K562 (cell line): ENCODE measurements around the gene ZNF628. TPM values are rescaled to one million over a fixed set of nuclear protein-coding genes. Genes with fewer than 3 reads are reported as not detected.

Experiments
- ATAC-seq: fragments of 200-7000 bp; cut with Tn5 transposase; 3 replicates; pipeline ENCODE4 v1.9.1; 2020; ENCODE audit warnings: moderate library complexity
- BruUV-seq: library from RNA; stranded (reverse); fragments of 400-500 nt; replicated peaks from 2 replicates; lab custom pipeline; 2021; lab: Mats Ljungman, UMichigan
- CTCF ChIA-PET: fragments of 300-600 bp; formaldehyde crosslinking; extraction: SDS; loops from one replicate; lab custom pipeline; 2021; ENCODE audit warnings: low intra/inter-chr PET ratio; lab: Yijun Ruan, JAX
- POLR2A ChIA-PET: fragments of 300-600, 350-650 bp; sonication (Branson Sonifier 250); formaldehyde crosslinking; extraction: SDS; loops from one replicate; lab custom pipeline; 2021; ENCODE audit warnings: antibody characterized with exemption, inconsistent platforms; lab: Yijun Ruan, JAX
- DNase-seq, 4 experiments: peaks; one replicate each; pipeline versions ENCODE4 v3.0.0 to v3.0.0-alpha.2; 2011 to 2018; ENCODE audit warnings: low spot score in 3 of 4, mixed read lengths in 3 of 4; ENCODE audit errors: extremely low read depth in 1 of 4
- FAIRE-seq: peaks from 2 replicates; lab custom pipeline; 2011; peaks lifted over from hg19 to GRCh38; lab: Jason Lieb, UNC
- H2AFZ ChIP-seq: 2 replicates; pipeline ENCODE4 v1.6.0; 2011; ENCODE audit warnings: low read depth, low read length, control low read depth, inconsistent platforms
- H3K27ac ChIP-seq: fragments of 200-600 bp; 3 replicates; pipeline ENCODE4 v1.8.0; 2011; ENCODE audit warnings: low read depth, mild to moderate bottlenecking, control low read depth, inconsistent platforms, low read length, moderate library complexity, mixed read lengths; ENCODE audit errors: extremely low read depth
- H3K27me3 ChIP-seq, 2 experiments: fragments of 300-600 bp in 1 of 2; 2 replicates in 1 of 2; 3 replicates in 1 of 2; pipeline versions ENCODE4 v1.6.0 to v1.8.0; 2011; ENCODE audit warnings: inconsistent platforms in 2 of 2, low read length in 2 of 2, mild to moderate bottlenecking in 1 of 2, mixed read lengths in 1 of 2, moderate library complexity in 1 of 2; ENCODE audit not compliant: control insufficient read depth in 2 of 2, insufficient read depth in 2 of 2
- H3K36me3 ChIP-seq: fragments of 300-600 bp; 3 replicates; pipeline ENCODE4 v1.8.0; 2011; ENCODE audit warnings: mild to moderate bottlenecking, low read length, inconsistent platforms; ENCODE audit not compliant: control insufficient read depth, insufficient read depth
- H3K4me1 ChIP-seq, 2 experiments: fragments of 200-600 bp in 1 of 2; replicated peaks in 1 of 2; 2 replicates in 1 of 2; 3 replicates in 1 of 2; pipeline versions ENCODE4 v1.5.1 to v1.8.0; 2011; ENCODE audit warnings: inconsistent platforms in 2 of 2, low read length in 2 of 2, mild to moderate bottlenecking in 1 of 2, mixed read lengths in 1 of 2, moderate library complexity in 1 of 2; ENCODE audit not compliant: control insufficient read depth in 2 of 2, insufficient read depth in 2 of 2
- H3K4me2 ChIP-seq: 2 replicates; pipeline ENCODE4 v1.6.1; 2011; ENCODE audit warnings: low read length, control low read depth, inconsistent platforms, mixed read lengths; ENCODE audit not compliant: insufficient read depth
- H3K4me3 ChIP-seq: fragments of 200-600 bp; sonication (generic), shearing (Covaris generic); 2 replicates; pipeline ENCODE4 v1.5.1; 2016; ENCODE audit warnings: control low read depth, inconsistent platforms
- H3K79me2 ChIP-seq: fragments of 200-600 bp; 3 replicates; pipeline ENCODE4 v1.8.0; 2011; ENCODE audit warnings: low read length, inconsistent platforms; ENCODE audit not compliant: control insufficient read depth, insufficient read depth
- H3K9ac ChIP-seq, 2 experiments: 2 replicates each; pipeline versions ENCODE4 v1.6.0 to v1.6.1; 2011; ENCODE audit warnings: low read depth in 2 of 2, low read length in 2 of 2, control low read depth in 1 of 2, inconsistent platforms in 1 of 2, mild to moderate bottlenecking in 1 of 2, mixed read lengths in 1 of 2; ENCODE audit not compliant: insufficient read depth in 1 of 2
- H3K9me1 ChIP-seq: one replicate; pipeline ENCODE4 v1.6.0; 2011; ENCODE audit warnings: inconsistent platforms, mild to moderate bottlenecking, low read length, moderate library complexity; ENCODE audit not compliant: control insufficient read depth, insufficient read depth
- H3K9me3 ChIP-seq: replicated peaks from 2 replicates; pipeline ENCODE4 v1.5.1; 2011; ENCODE audit warnings: low read depth, low read length, inconsistent platforms; ENCODE audit not compliant: control insufficient read depth, insufficient read depth
- H4K20me1 ChIP-seq: replicated peaks from 2 replicates; pipeline ENCODE4 v1.6.1; 2011; ENCODE audit warnings: low read length, inconsistent platforms, mixed read lengths; ENCODE audit not compliant: control insufficient read depth, insufficient read depth
- CBX3 ChIP-seq, 2 experiments: IDR thresholded peaks; 1 replicate in 1 of 2; 2 replicates in 1 of 2; pipeline ENCODE4 v1.6.1; 2012; ENCODE audit warnings: inconsistent platforms in 2 of 2, low read length in 2 of 2, borderline replicate concordance in 1 of 2, control low read depth in 1 of 2
- HCFC1 ChIP-seq: IDR thresholded peaks from 2 replicates; pipeline ENCODE4 v1.6.1; 2012; ENCODE audit warnings: low read depth, low read length, improper control_type of control experiment
- RCOR1 ChIP-seq, 2 experiments: IDR thresholded peaks; 2 replicates each; pipeline ENCODE4 v1.6.1; 2012; ENCODE audit warnings: low read depth in 2 of 2, low read length in 2 of 2, borderline replicate concordance in 1 of 2, improper control_type of control experiment in 1 of 2
- SMARCC2 ChIP-seq: fragments of 450-650 bp; IDR thresholded peaks from 2 replicates; pipeline ENCODE4 v1.6.1; 2017; ENCODE audit warnings: antibody characterized with exemption, moderate library complexity, mild to moderate bottlenecking, low read depth
- ZNF551 ChIP-seq: fragments of 250-450 bp; sonication (Bioruptor Pico); IDR thresholded peaks from 2 replicates; pipeline ENCODE4 v1.5.0; 2021; ENCODE audit warnings: mild to moderate bottlenecking, moderate library complexity
- WGBS: fragments of 100-300 bp; shearing (Covaris generic); methylation state at CpG from one replicate; pipeline ENCODE4 v1.1.6; 2016; ENCODE audit warnings: low coverage, mixed read lengths; ENCODE audit not compliant: insufficient coverage; ENCODE audit errors: missing lambda C conversion rate; 5-methylcytosine and 5-hydroxymethylcytosine counted together
- in situ Hi-C: fragments of 300-500 bp; cut with MboI; formaldehyde crosslinking; loops from 4 replicates; pipeline ENCODE4 v1.15.0; 2018; ENCODE audit warnings: inconsistent platforms, mixed read lengths
- intact Hi-C: fragments of 100-400 bp; cut with micrococcal nuclease; formaldehyde crosslinking; loops from 2 replicates; pipeline ENCODE4 v1.14.2; 2022
- polyA plus RNA-seq, 8 experiments: library from polyadenylated mRNA; depleted of rRNA in 4 of 8; stranded (reverse) in 5 of 8; unstranded in 3 of 8; fragments of >200 nt; fragmentation: Nextera tagmentation in 2 of 8; fragmentation: Illumina TruSeq in 1 of 8; extraction: Ambion mirVana in 2 of 8; extraction: Trizol in 1 of 8; gene quantifications; 2 replicates each; pipeline versions ENCODE4 v1.2.1 to v1.2.3, GENCODE V29; 2011 to 2014; ENCODE audit warnings: inconsistent platforms in 1 of 8, missing spikeins in 1 of 8
- total RNA-seq, 7 experiments: library from RNA; depleted of rRNA in 6 of 7; stranded (reverse); fragments of >200 nt in 6 of 7; fragmentation: Illumina TruSeq in 2 of 7; extraction: Trizol in 2 of 7; gene quantifications; 2 replicates each; pipeline versions ENCODE4 v1.2.1 to v1.2.3, GENCODE V29; 2011 to 2021; ENCODE audit warnings: low replicate concordance in 1 of 7
- TF ChIP-seq, protein P1 (sequence below): fragments of 450-650 bp; IDR thresholded peaks from 2 replicates; pipeline ENCODE4 v1.7.0; 2016; ENCODE audit warnings: borderline replicate concordance
- TF ChIP-seq, protein P2 (sequence below): sonication (generic); formaldehyde crosslinking; IDR thresholded peaks from 2 replicates; pipeline ENCODE4 v1.8.0; 2022; ENCODE audit warnings: mild to moderate bottlenecking, missing genetic modification reagents
- TF ChIP-seq, protein P3 (sequence below): fragments of 450-650 bp; IDR thresholded peaks from 2 replicates; pipeline ENCODE4 v1.6.1; 2018; ENCODE audit not compliant: partially characterized antibody
- TF ChIP-seq, protein P4 (sequence below): IDR thresholded peaks from 2 replicates; pipeline ENCODE4 v1.6.1; 2011; ENCODE audit not compliant: insufficient read length; ENCODE audit errors: extremely low read depth

Gene ZNF628
- total and polyA plus RNA-seq, 9 of the 15 experiments (the other 6 are each of a cell fraction or from before 2014, with no cell fraction given): 0.13 to 13.6 (median 2.2) TPM; not detected in 3

DNA sequence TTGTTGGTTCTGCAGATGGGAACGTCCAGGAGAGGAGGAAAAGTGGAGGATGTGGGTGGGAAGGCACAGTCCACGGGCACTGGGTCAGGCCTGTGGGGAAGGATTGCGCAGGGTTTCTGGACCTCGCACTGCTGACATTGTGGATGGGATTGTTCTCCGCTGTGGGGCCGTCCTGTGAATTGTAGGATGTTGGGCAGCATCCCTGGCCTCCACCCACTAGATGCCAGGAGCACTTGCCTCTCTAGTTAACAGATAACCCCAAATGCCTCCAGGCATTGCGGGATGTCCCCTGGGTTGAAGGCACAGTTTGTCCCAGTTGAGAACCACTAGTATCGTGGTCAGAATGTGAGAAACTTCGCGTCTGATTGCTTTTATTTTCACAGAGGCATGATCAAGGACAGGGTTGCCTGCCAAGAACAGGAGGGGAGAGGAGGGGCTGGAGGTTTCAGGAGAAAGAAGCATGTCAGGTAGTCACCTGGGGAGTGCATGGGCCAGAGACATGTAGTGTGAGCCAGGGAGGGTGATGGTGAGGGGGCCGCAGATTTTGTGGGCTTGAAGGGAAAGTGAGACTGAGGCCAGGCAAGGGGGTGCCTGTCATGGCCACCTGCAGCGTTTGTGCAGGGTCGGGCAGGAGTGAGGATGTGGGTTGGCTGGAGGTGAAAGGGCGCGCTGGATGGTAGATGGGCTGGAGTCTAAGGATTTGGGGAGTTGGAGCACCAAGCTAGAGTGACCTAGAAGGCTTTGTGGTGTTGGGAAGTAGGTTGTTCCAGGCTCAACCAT lies 3.2 kb downstream of the ZNF628 start:
- no TSS peak for BruUV-seq
- H3K4me2 ChIP-seq: no peak overlapping the region
- ChIA-PET POLR2A (interaction anchor here (0.6 to 2.0 kb wide), 5 partner anchors 12 to 145 kb away, joined by 3 to 6 read pairs (median 3); partner anchors contain the start of gene ZNF784), CTCF (no interaction called here)
- no peak overlapping the region for H2AFZ ChIP-seq
- FAIRE-seq (no peak), ATAC-seq (no peak), DNase-seq (no peak)
- WGBS: 78% methylated on average over 14 of the region's 15 CpGs
- H3K27ac ChIP-seq: no peak overlapping the region
- intact Hi-C loops (no loop called here), in situ Hi-C loops (no loop called here)
- peaks cover 18 to 59% of the 10 kb centered on the region in 2 experiments for H3K4me1 ChIP-seq
- H3K36me3 ChIP-seq: peaks cover 28% of the 10 kb centered on the region; the same call in 2 of the 3 replicates
- H4K20me1 ChIP-seq: no peaks in the 10 kb centered on the region
- peak overlapping the region in 1 of 2 experiments; percentile 73; a peak in 2 of 4 replicates for H3K9ac ChIP-seq
- no peaks in the 10 kb centered on the region for H3K27me3 ChIP-seq
- no peak overlapping the region for H3K4me3 ChIP-seq
- no peaks in the 10 kb centered on the region for H3K9me3 ChIP-seq
- peaks cover 20% of the 10 kb centered on the region for H3K79me2 ChIP-seq
- H3K9me1 ChIP-seq: no peaks in the 10 kb centered on the region
- TF ChIP-seq, protein P1, sequence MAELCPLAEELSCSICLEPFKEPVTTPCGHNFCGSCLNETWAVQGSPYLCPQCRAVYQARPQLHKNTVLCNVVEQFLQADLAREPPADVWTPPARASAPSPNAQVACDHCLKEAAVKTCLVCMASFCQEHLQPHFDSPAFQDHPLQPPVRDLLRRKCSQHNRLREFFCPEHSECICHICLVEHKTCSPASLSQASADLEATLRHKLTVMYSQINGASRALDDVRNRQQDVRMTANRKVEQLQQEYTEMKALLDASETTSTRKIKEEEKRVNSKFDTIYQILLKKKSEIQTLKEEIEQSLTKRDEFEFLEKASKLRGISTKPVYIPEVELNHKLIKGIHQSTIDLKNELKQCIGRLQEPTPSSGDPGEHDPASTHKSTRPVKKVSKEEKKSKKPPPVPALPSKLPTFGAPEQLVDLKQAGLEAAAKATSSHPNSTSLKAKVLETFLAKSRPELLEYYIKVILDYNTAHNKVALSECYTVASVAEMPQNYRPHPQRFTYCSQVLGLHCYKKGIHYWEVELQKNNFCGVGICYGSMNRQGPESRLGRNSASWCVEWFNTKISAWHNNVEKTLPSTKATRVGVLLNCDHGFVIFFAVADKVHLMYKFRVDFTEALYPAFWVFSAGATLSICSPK: no peak
- TF ChIP-seq RCOR1 (IDR thresholded peaks at IDR 0.05; ENCODE audit: borderline replicate concordance in 1 of 2, low read depth in 2 of 2, low read length in 2 of 2) (no peak), CBX3 (IDR thresholded peaks at IDR 0.05; ENCODE audit: borderline replicate concordance in 1 of 2, low read length in 2 of 2) (no peak), ZNF551 (no peak), SMARCC2 (no peak), HCFC1 (no peak)
- TF ChIP-seq, protein P2, sequence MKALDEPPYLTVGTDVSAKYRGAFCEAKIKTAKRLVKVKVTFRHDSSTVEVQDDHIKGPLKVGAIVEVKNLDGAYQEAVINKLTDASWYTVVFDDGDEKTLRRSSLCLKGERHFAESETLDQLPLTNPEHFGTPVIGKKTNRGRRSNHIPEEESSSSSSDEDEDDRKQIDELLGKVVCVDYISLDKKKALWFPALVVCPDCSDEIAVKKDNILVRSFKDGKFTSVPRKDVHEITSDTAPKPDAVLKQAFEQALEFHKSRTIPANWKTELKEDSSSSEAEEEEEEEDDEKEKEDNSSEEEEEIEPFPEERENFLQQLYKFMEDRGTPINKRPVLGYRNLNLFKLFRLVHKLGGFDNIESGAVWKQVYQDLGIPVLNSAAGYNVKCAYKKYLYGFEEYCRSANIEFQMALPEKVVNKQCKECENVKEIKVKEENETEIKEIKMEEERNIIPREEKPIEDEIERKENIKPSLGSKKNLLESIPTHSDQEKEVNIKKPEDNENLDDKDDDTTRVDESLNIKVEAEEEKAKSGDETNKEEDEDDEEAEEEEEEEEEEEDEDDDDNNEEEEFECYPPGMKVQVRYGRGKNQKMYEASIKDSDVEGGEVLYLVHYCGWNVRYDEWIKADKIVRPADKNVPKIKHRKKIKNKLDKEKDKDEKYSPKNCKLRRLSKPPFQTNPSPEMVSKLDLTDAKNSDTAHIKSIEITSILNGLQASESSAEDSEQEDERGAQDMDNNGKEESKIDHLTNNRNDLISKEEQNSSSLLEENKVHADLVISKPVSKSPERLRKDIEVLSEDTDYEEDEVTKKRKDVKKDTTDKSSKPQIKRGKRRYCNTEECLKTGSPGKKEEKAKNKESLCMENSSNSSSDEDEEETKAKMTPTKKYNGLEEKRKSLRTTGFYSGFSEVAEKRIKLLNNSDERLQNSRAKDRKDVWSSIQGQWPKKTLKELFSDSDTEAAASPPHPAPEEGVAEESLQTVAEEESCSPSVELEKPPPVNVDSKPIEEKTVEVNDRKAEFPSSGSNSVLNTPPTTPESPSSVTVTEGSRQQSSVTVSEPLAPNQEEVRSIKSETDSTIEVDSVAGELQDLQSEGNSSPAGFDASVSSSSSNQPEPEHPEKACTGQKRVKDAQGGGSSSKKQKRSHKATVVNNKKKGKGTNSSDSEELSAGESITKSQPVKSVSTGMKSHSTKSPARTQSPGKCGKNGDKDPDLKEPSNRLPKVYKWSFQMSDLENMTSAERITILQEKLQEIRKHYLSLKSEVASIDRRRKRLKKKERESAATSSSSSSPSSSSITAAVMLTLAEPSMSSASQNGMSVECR (CRISPR knock-in tag): no peak
- TF ChIP-seq, protein P3, sequence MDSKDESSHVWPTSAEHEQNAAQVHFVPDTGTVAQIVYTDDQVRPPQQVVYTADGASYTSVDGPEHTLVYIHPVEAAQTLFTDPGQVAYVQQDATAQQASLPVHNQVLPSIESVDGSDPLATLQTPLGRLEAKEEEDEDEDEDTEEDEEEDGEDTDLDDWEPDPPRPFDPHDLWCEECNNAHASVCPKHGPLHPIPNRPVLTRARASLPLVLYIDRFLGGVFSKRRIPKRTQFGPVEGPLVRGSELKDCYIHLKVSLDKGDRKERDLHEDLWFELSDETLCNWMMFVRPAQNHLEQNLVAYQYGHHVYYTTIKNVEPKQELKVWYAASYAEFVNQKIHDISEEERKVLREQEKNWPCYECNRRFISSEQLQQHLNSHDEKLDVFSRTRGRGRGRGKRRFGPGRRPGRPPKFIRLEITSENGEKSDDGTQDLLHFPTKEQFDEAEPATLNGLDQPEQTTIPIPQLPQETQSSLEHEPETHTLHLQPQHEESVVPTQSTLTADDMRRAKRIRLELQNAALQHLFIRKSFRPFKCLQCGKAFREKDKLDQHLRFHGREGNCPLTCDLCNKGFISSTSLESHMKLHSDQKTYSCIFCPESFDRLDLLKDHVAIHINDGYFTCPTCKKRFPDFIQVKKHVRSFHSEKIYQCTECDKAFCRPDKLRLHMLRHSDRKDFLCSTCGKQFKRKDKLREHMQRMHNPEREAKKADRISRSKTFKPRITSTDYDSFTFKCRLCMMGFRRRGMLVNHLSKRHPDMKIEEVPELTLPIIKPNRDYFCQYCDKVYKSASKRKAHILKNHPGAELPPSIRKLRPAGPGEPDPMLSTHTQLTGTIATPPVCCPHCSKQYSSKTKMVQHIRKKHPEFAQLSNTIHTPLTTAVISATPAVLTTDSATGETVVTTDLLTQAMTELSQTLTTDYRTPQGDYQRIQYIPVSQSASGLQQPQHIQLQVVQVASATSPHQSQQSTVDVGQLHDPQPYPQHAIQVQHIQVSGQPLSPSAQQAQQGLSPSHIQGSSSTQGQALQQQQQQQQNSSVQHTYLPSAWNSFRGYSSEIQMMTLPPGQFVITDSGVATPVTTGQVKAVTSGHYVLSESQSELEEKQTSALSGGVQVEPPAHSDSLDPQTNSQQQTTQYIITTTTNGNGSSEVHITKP: no peak
- TF ChIP-seq, protein P4, sequence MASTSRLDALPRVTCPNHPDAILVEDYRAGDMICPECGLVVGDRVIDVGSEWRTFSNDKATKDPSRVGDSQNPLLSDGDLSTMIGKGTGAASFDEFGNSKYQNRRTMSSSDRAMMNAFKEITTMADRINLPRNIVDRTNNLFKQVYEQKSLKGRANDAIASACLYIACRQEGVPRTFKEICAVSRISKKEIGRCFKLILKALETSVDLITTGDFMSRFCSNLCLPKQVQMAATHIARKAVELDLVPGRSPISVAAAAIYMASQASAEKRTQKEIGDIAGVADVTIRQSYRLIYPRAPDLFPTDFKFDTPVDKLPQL: no peak
